Kidney (tissue), 14 donors: ENCODE data around the gene JPT1. TPM values are rescaled to one million over a fixed set of nuclear protein-coding genes. Genes with fewer than 3 reads are reported as not detected.
A peak's percentile ranks its signal among the peaks of the same experiment; 100 is the strongest.
"Not testable (repeated sequence)": the region's sequence is repeated elsewhere in the genome, so short reads cannot be mapped to it uniquely, and the experiment has no call there.

Source experiments
- DNase-seq, 5 donors: peaks; one replicate each; pipeline ENCODE4 v3.0.0-alpha.2; 2013 to 2020
- FAIRE-seq: peaks from 2 replicates; lab custom pipeline; 2012; peaks lifted over from hg19 to GRCh38; lab: Jason Lieb, UNC
- H3K27ac ChIP-seq, 2 donors: one replicate each; pipeline ENCODE4 v1.7.0; 2013; ENCODE audit warnings: low read depth in 2 of 2, low read length in 2 of 2, inconsistent platforms in 1 of 2
- H3K27me3 ChIP-seq: one replicate; pipeline ENCODE4 v1.7.1; 2013; ENCODE audit warnings: low read length, inconsistent platforms; ENCODE audit not compliant: control insufficient read depth, insufficient read depth
- H3K36me3 ChIP-seq, 3 donors: one replicate each; pipeline versions ENCODE4 v1.7.0 to v1.7.1; 2013; ENCODE audit warnings: low read length in 3 of 3, control low read depth in 1 of 3, inconsistent platforms in 1 of 3; ENCODE audit not compliant: insufficient read depth in 3 of 3, control insufficient read depth in 2 of 3
- H3K4me1 ChIP-seq, 3 donors: one replicate each; pipeline versions ENCODE4 v1.7.0 to v1.7.1; 2013; ENCODE audit warnings: low read length in 3 of 3, inconsistent platforms in 1 of 3, low read depth in 1 of 3; ENCODE audit not compliant: control insufficient read depth in 2 of 3, insufficient read depth in 2 of 3
- H3K4me3 ChIP-seq, 3 donors: one replicate each; pipeline versions ENCODE4 v1.7.0 to v1.8.1; 2013; ENCODE audit warnings: low read length in 3 of 3, control low read depth in 1 of 3, inconsistent platforms in 1 of 3
- H3K9ac ChIP-seq, 3 donors: one replicate each; pipeline versions ENCODE4 v1.7.0 to v1.7.1; 2013; ENCODE audit warnings: low read length in 3 of 3, control low read depth in 1 of 3, inconsistent platforms in 1 of 3
- H3K9me3 ChIP-seq, 3 donors: one replicate each; pipeline versions ENCODE4 v1.7.0 to v1.7.1; 2013; ENCODE audit warnings: low read length in 3 of 3, control low read depth in 1 of 3, inconsistent platforms in 1 of 3; ENCODE audit not compliant: control insufficient read depth in 2 of 3, insufficient read depth in 1 of 3
- CTCF ChIP-seq: IDR thresholded peaks from 3 replicates; pipeline ENCODE4 v1.5.1; 2012; ENCODE audit warnings: mild to moderate bottlenecking, moderate library complexity, borderline replicate concordance; ENCODE audit not compliant: insufficient read depth; ENCODE audit errors: extremely low read depth
- intact Hi-C: fragments of 100-400 bp; cut with DNase I; formaldehyde crosslinking; loops from one replicate; pipeline ENCODE4 v1.11.1; 2022
- polyA plus RNA-seq: library from polyadenylated mRNA; stranded (reverse); fragments of 350-450 nt; fragmentation: Illumina TruSeq; extraction: RNeasy Lipid Tissue Mini Kit (QIAGEN cat#74804); gene quantifications from one replicate; pipeline ENCODE4 v1.2.3, GENCODE V29; 2014; ENCODE audit warnings: low read depth, low replicate concordance; ENCODE audit not compliant: insufficient read depth
- total RNA-seq: library from RNA; stranded (reverse); fragmentation: NEBNext Ultra II Directional; extraction: Animal tissue kit (Norgen Biotek cat#: 25700); gene quantifications from one replicate; pipeline ENCODE4 v1.2.1, GENCODE V29; 2021
- donor health status: control.
- donor health status: control.
- donor health status: control.
- donor health status: control.
- donor health status: control.
- donor health status: DM: yes; HTN: yes; CAD: no.
- donor health status: Normal renal cell carcinoma (clear cell type).

JPT1 gene
- total and polyA plus RNA-seq, 2 donors from 2014 or later, result 76.4 to 122 TPM

DNA sequence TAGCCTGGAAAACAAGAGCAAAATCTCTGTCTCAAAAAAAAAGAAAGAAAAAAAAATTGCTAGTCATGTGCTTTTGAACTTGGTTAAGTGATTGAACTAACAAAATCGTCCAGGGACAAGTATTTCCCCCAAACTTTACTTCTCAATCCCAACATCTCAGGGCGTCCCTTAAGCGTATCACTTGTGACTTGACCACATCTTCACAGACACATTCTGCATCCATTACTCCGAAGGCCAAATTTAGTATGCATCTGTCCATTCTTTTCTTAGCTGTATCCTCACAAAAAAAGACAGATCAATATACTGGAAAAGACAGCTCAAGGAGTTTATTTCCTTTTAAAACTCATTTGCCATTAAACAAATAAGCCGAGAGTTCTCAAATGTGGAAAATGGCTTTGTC, 5.9 kb upstream of the JPT1 start:
- Histone ChIP-seq H3K36me3 (no peaks in the 10 kb centered on the region), H3K4me1 (no peaks in the 10 kb centered on the region), H3K4me3 (no peak overlapping the region), H3K9ac (no peak overlapping the region), H3K9me3 (no peaks in the 10 kb centered on the region), H3K27me3 (no peaks in the 10 kb centered on the region), H3K27ac (no peak overlapping the region)
- intact Hi-C loops, result no loop called here
- no peak for FAIRE-seq
- no peak for TF ChIP-seq CTCF
- DNase-seq, result no peak

- DNase-seq (no peak), FAIRE-seq (no peak)
- Histone ChIP-seq H3K4me1 (peaks cover 0 to 5% (median 3%) of the 10 kb centered on the region in 3 donors), H3K9me3 (no peaks in the 10 kb centered on the region), H3K9ac (no peak overlapping the region), H3K27me3 (no peaks in the 10 kb centered on the region), H3K4me3 (no peak overlapping the region), H3K36me3 (no peaks in the 10 kb centered on the region), H3K27ac (no peak overlapping the region)
- intact Hi-C loops, result no loop called here
- no peak for TF ChIP-seq CTCF
Observed at GRCh38 chr17:75159196-75160031, 5.1 kb upstream of the JPT1 start.

GRCh38 chr17:75158480-75158879, 4.2 kb upstream of the JPT1 start:
- H3K27me3 ChIP-seq, H3K27ac ChIP-seq, H3K9ac ChIP-seq, H3K4me1 ChIP-seq, intact Hi-C loops, DNase-seq, H3K36me3 ChIP-seq, FAIRE-seq, H3K4me3 ChIP-seq, H3K9me3 ChIP-seq: not testable (repeated sequence)

- no peak overlapping the region for H3K4me3 ChIP-seq
- intact Hi-C loops, result no loop called here
- H3K36me3 ChIP-seq, result no peaks in the 10 kb centered on the region
- no peak for FAIRE-seq
- H3K27ac ChIP-seq, result no peak overlapping the region
- no peak for TF ChIP-seq CTCF
- DNase-seq, result peak in 3 of 5 donors; percentile 19 to 58 (median 45)
- H3K9me3 ChIP-seq, result no peaks in the 10 kb centered on the region
- H3K27me3 ChIP-seq, result no peaks in the 10 kb centered on the region
- no peak overlapping the region for H3K9ac ChIP-seq
- peaks cover 0 to 6% (median 5%) of the 10 kb centered on the region in 3 donors for H3K4me1 ChIP-seq
Observed at GRCh38 chr17:75155191-75155601, 884 bp upstream of the JPT1 start.
